GM18520 (cell line): ENCODE results near the gene LGALS12.
"Not testable (repeated sequence)": the region's sequence is repeated elsewhere in the genome, so short reads cannot be mapped to it uniquely, and the experiment has no call there.

Source experiments
- ATAC-seq: cut with Tn5 transposase; IDR thresholded peaks from one replicate; pipeline ENCODE4 v1.9.1; 2021; ENCODE audit not compliant: unreplicated experiment

Gene LGALS12

GRCh38 chr11:63504054-63504453 lies 1.8 kb upstream of the LGALS12 start:
- no peak for ATAC-seq

- ATAC-seq: no peak
These were observed 824 bp upstream of the LGALS12 start for GRCh38 chr11:63504933-63505586.

- no peak for ATAC-seq
These were observed 992 bp downstream of the LGALS12 start for GRCh38 chr11:63506876-63507275.

GRCh38 chr11:63507511-63507910 lies 1.6 kb downstream of the LGALS12 start:
- no peak for ATAC-seq

- no peak for ATAC-seq
These were observed 2.1 kb downstream of the LGALS12 start for GRCh38 chr11:63508009-63508408.

GRCh38 chr11:63508745-63509144 lies 2.9 kb downstream of the LGALS12 start:
- ATAC-seq: no peak

GRCh38 chr11:63510360-63511047 lies 4.6 kb downstream of the LGALS12 start:
- ATAC-seq: no peak

- no peak for ATAC-seq
These were observed 5.3 kb downstream of the LGALS12 start for GRCh38 chr11:63511048-63511748.

- no peak for ATAC-seq
These were observed 6.9 kb downstream of the LGALS12 start for GRCh38 chr11:63512816-63513215.

- ATAC-seq: no peak
These were observed 10.2 kb downstream of the LGALS12 start for GRCh38 chr11:63516109-63516508.

- no peak for ATAC-seq
These were observed 11.3 kb downstream of the LGALS12 start for GRCh38 chr11:63517156-63517555.

- ATAC-seq: no peak
These were observed 12.7 kb downstream of the LGALS12 start for GRCh38 chr11:63518548-63518947.

- no peak for ATAC-seq
These were observed 14.8 kb downstream of the LGALS12 start for GRCh38 chr11:63520606-63521170.

- ATAC-seq: no peak
These were observed 16.0 kb downstream of the LGALS12 start for GRCh38 chr11:63521896-63522295.

GRCh38 chr11:63523151-63523550 lies 17.3 kb downstream of the LGALS12 start:
- no peak for ATAC-seq

- ATAC-seq: no peak
These were observed 21.8 kb downstream of the LGALS12 start for GRCh38 chr11:63527667-63528066.

- ATAC-seq: not testable (repeated sequence)
These were observed 22.3 kb downstream of the LGALS12 start for GRCh38 chr11:63528156-63528555.

GRCh38 chr11:63528729-63529278 lies 22.9 kb downstream of the LGALS12 start:
- not testable (repeated sequence) for ATAC-seq

- not testable (repeated sequence) for ATAC-seq
These were observed 23.5 kb downstream of the LGALS12 start for GRCh38 chr11:63529373-63529772.

GRCh38 chr11:63530021-63530420 lies 24.1 kb downstream of the LGALS12 start:
- ATAC-seq: no peak

- ATAC-seq: peak; percentile 65
These were observed 25.3 kb downstream of the LGALS12 start for GRCh38 chr11:63531074-63531792.
